ENCODE measurements around the gene JPH4. TPM values are rescaled to one million over a fixed set of nuclear protein-coding genes. Genes with fewer than 3 reads are reported as not detected.

The JPH4 gene
- total and polyA plus RNA-seq, 8 donors: 0.12 to 1.3 (median 0.41) TPM

- WGBS, 2 donors: 80 to 81% methylated on average over 7 to 8 of the region's 8 CpGs
- no peaks in the 10 kb centered on the region for H3K4me1 ChIP-seq
- TF ChIP-seq, protein P1, sequence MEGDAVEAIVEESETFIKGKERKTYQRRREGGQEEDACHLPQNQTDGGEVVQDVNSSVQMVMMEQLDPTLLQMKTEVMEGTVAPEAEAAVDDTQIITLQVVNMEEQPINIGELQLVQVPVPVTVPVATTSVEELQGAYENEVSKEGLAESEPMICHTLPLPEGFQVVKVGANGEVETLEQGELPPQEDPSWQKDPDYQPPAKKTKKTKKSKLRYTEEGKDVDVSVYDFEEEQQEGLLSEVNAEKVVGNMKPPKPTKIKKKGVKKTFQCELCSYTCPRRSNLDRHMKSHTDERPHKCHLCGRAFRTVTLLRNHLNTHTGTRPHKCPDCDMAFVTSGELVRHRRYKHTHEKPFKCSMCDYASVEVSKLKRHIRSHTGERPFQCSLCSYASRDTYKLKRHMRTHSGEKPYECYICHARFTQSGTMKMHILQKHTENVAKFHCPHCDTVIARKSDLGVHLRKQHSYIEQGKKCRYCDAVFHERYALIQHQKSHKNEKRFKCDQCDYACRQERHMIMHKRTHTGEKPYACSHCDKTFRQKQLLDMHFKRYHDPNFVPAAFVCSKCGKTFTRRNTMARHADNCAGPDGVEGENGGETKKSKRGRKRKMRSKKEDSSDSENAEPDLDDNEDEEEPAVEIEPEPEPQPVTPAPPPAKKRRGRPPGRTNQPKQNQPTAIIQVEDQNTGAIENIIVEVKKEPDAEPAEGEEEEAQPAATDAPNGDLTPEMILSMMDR (IDR thresholded peaks at IDR 0.05): no peak
- DNase-seq: no peak
- no peak for FAIRE-seq
- no peak overlapping the region for H3K4me3 ChIP-seq
- intact Hi-C loops (cut with DNase I): no loop called here
- ATAC-seq: no peak
- H3K36me3 ChIP-seq: no peaks in the 10 kb centered on the region
- H3K27ac ChIP-seq: no peak overlapping the region
- H3K27me3 ChIP-seq: no peaks in the 10 kb centered on the region
- H3K9me3 ChIP-seq: no peaks in the 10 kb centered on the region
Observed at GRCh38 chr14:23525611-23526010, 53.0 kb downstream of the JPH4 start.

DNA sequence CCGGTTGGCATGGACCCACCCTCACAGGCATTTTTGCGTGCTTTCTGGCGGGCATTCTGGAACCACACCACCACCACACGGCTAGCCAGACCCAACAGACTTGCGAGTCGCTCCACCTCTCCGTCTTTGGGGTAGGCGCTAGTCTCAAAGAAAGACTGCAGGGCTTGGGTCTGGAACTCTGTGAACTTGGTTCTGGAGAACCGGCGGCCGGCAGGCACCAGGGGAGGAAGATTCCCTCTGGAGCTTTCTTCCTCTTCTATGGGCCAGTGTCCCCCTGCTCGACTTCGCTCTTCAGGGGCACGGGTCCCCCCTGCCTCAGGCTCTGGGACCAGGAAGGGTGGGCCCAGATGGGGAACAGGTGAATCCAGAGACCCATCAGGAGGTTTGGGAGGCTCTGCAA lies 53.6 kb downstream of the JPH4 start:
- TF ChIP-seq, protein P1 (IDR thresholded peaks at IDR 0.05): no peak
- H3K27ac ChIP-seq: no peak overlapping the region
- H3K4me3 ChIP-seq: no peak overlapping the region
- H3K36me3 ChIP-seq: no peaks in the 10 kb centered on the region
- ATAC-seq: no peak
- WGBS, 2 donors: 88 to 94% methylated on average over 14 of the region's 14 CpGs
- FAIRE-seq: no peak
- intact Hi-C loops (cut with DNase I): no loop called here
- no peaks in the 10 kb centered on the region for H3K4me1 ChIP-seq
- no peaks in the 10 kb centered on the region for H3K27me3 ChIP-seq
- H3K9me3 ChIP-seq: no peaks in the 10 kb centered on the region
- DNase-seq: no peak

GRCh38 chr14:23523229-23524016 lies 55.2 kb downstream of the JPH4 start:
- Histone ChIP-seq H3K4me1 (no peaks in the 10 kb centered on the region), H3K27me3 (no peaks in the 10 kb centered on the region), H3K27ac (no peak overlapping the region), H3K4me3 (no peak overlapping the region), H3K36me3 (no peaks in the 10 kb centered on the region), H3K9me3 (no peaks in the 10 kb centered on the region)
- WGBS, 2 donors: 89 to 94% methylated on average over 16 of the region's 16 CpGs
- ATAC-seq (no peak), DNase-seq (no peak), FAIRE-seq (no peak)
- TF ChIP-seq, protein P1 (IDR thresholded peaks at IDR 0.05): no peak
- intact Hi-C loops (cut with DNase I): no loop called here

GRCh38 chr14:23522643-23523198 lies 55.9 kb downstream of the JPH4 start:
- H3K4me3 ChIP-seq: no peak overlapping the region
- 86 to 90% methylated on average over 9 of the region's 9 CpGs for WGBS, 2 donors
- DNase-seq (no peak), FAIRE-seq (no peak), ATAC-seq (no peak)
- no peaks in the 10 kb centered on the region for H3K27me3 ChIP-seq
- TF ChIP-seq, protein P1 (IDR thresholded peaks at IDR 0.05): no peak
- H3K9me3 ChIP-seq: no peaks in the 10 kb centered on the region
- no peak overlapping the region for H3K27ac ChIP-seq
- intact Hi-C loops (cut with DNase I): no loop called here
- no peaks in the 10 kb centered on the region for H3K36me3 ChIP-seq
- H3K4me1 ChIP-seq: no peaks in the 10 kb centered on the region

All from pancreas (tissue), 10 donors.